NCI-H2029 (cell line): Measurements from ENCODE around the gene ACP3.
"Not testable (repeated sequence)": the region's sequence is repeated elsewhere in the genome, so short reads cannot be mapped to it uniquely, and the experiment has no call there.

Experiments used
- DNase-seq: peaks from one replicate; lab custom pipeline; 2025; lab: John Stamatoyannopoulos, UW

Gene ACP3, protein sequence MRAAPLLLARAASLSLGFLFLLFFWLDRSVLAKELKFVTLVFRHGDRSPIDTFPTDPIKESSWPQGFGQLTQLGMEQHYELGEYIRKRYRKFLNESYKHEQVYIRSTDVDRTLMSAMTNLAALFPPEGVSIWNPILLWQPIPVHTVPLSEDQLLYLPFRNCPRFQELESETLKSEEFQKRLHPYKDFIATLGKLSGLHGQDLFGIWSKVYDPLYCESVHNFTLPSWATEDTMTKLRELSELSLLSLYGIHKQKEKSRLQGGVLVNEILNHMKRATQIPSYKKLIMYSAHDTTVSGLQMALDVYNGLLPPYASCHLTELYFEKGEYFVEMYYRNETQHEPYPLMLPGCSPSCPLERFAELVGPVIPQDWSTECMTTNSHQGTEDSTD

GRCh38 chr3:132317229-132317948 is at the start of gene ACP3:
Gene ACP3 (plus strand): TSS chr3:132317407. CDS start chr3:132317457, 50 bp downstream.
- DNase-seq = peak; percentile 73

GRCh38 chr3:132268956-132269355 is 48.3 kb upstream of the ACP3 start:
- DNase-seq = no peak

- no peak for DNase-seq
Observed at GRCh38 chr3:132273036-132273435, 44.2 kb upstream of the ACP3 start.

GRCh38 chr3:132276228-132276906 is 40.8 kb upstream of the ACP3 start:
- no peak for DNase-seq

- no peak for DNase-seq
Observed at GRCh38 chr3:132279030-132279429, 38.2 kb upstream of the ACP3 start.

GRCh38 chr3:132283440-132283839 is 33.8 kb upstream of the ACP3 start:
- DNase-seq = peak; percentile 21

DNA sequence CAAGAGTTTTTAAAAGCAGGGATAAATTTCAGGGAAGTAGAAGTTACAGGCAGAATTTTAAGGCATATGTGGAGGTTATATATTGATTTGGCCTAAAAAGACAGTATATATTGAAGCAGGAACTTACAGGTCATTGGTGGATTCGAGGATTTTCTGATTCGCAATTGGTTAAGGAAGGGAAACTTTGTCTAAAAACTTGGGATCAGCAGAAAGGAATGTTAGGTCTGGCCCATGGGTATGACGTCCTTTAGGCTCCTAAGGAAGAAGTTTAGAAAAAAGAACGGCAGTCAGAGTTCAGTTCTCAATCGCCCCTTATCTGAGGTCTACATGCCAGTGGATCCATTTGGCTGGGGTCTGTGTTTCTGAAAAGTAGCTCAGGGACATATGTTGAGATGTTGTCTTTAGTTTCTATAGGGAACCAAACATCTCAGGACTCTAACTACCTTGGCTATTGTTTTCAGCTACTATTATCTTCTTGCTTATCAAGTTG is 33.2 kb upstream of the ACP3 start:
- no peak for DNase-seq

DNA sequence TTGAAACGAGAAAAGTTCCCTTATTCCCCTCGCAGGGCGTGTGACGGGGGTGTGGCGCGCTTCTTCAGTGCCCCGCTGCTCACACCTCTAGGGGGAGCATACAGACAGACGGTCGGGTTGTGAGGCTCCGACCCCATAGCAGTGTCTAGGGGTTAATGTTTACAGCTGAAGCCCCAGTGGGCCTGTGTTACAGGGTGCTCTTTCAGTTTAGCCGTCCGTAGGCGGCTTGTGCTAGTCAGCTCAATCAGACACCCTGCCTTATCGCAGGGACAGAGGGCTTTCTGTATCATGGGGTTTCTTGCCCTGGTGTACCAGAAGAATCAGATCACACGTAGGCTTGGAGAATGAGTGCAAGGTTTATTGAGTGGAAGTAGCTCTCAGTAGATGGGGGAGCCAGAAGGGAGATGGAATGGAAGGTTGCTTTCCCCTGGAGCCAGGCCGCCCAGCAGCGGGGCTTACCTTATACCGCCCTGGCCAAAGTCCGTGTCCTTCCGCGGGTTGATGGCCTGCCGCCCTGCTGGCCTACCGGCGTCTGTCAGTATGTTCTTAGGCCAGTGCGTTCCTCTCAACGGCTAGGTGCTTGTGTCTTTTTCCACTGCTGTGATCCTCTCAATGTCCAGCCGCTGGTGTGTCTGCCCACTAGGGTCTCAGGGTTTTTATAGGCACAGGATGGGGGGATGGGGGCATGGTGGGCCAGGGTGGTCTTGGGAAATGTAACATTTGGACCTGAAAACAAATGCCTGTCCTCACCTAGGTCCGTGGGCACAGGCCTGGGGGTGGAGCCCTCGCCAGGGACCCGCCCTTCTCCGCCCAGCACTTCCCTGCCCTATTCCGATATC is 32.2 kb upstream of the ACP3 start:
- DNase-seq = no peak

DNA sequence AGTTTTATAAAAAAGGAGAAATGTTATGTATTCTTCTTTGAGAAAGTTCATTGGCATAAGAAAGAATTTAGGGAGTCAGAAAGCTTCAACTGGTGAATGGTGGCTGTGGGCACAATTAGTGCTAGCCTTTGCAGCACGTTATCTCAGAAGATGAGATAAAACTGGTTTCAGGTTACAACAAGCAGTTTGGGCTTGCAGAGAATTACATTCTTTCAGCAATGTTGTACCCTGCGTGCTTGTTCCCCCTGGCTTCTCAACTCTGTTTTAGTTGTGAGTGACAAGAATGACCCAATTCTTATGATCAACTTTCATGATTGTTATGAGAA is 31.6 kb upstream of the ACP3 start:
- DNase-seq = no peak

GRCh38 chr3:132286035-132286434 is 31.2 kb upstream of the ACP3 start:
- DNase-seq = no peak

GRCh38 chr3:132288357-132288756 is 28.9 kb upstream of the ACP3 start:
- DNase-seq = no peak

- DNase-seq = no peak
Observed at GRCh38 chr3:132289316-132289715, 27.9 kb upstream of the ACP3 start.

DNA sequence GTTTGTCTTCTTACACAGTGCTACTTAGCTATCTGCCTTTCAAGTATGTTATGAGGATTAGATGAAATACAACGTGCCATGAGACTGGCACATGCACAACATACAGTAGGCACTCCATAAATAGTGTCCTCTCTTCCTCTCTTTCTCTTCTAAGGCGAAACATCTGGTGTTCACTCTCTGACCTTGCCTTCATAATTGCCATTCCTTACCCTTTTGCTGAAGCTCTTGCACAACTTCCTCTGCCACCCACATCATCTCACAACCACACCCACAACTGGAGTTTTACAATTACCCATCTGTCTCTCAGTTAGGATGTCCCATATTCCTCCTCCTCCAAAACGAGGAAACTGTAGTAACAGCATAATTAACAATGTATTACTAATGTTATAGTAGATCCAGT is 26.4 kb upstream of the ACP3 start:
- DNase-seq = no peak

GRCh38 chr3:132292042-132292441 is 25.2 kb upstream of the ACP3 start:
- DNase-seq = no peak

- DNase-seq = no peak
Observed at GRCh38 chr3:132293251-132293650, 24.0 kb upstream of the ACP3 start.

DNA sequence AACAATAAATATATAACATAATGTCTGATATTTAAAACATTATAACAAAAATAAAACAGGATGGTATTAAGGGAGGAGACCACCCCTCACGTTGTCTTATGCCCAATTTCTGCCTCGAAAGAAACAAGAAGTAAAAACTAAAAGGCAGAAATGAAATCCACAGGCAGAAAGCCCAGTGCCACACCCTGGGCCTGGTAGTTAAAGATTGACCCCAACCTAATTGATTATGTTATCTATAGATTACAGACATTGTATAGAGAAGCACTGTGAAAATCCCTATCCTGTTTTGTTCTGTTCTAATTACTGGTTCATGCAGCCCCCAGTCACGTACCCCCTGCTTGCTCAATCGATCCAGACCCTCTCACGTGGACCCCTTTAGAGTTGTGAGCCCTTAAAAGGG is 22.3 kb upstream of the ACP3 start:
- DNase-seq = no peak

DNA sequence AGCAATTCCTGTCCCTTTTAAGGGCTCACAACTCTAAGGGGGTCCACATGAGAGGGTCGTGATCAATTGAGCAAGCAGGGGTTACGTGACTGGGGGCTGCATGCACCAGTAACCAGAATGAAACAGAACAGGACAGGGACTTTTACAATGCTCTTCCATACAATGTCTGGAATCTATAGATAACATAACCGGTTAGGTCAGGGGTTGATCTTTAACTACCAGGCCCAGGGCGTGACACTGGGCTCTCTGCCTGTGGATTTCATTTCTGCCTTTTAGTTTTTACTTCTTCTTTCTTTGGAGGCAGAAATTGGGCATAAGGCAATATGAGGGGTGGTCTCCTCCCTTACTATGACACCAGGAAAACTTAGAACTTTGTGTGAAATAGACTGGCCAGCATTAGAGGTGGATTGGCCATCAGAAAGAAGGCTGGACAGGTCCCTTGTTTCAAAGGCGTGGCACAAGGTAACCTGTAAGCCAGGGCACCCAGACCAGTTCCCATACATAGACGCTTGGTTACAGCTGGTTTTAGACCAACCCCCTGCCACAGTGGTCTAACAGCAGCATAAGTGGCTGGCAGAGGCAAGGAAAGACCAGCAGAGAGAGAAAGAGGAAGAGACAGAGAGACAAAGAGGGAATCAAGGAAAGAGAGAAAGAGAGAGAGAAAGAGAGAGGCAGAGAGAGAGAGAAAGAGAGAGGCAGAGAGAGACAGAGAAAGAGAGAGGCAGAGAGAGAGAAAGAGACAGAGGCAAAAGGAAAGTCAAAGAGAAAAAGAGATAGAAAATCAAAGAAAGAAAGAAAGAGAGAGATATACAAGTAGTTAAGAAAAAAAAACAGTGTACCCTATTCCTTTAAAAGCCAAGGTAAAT is 13.6 kb upstream of the ACP3 start:
- not testable (repeated sequence) for DNase-seq

DNA sequence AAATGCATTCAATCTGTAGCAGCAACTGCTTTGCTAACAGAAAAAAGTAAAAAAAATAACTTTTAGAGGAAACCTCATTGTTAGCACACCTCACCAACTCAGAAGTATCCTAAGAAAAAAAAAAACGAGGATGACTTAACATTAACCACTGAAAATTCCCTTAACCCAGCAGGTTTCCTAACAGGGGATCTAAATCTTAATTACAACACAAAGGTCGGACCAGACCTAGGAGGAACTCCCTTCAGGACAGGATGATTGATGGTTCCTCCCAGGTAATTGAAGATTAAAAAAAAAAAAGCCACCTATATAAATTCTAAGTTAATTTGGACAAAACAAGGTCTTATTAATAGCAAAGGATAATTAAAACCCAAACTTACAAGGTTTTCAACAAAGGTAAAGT is 12.9 kb upstream of the ACP3 start:
- not testable (repeated sequence) for DNase-seq

- DNase-seq = not testable (repeated sequence)
Observed at GRCh38 chr3:132310057-132310456, 7.2 kb upstream of the ACP3 start.

DNA sequence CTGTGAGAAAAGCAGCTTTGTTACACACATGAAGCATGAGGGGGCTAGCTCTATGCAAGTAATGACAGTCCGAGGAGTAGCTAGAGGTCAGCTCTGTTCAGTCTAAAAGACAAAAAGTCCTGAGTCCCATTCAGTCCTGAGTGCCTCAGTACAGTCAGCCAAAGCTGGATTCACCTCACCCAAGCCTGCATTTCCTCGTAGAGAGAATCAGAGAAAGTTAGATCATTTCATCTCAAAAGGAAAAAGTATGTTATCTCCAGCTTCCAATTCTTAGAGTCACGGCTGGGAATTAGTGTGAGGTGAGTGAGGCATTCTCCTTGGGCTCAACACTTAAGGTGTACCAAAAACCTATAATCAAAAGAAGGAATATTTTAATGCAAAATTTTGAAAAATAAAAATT is 5.9 kb upstream of the ACP3 start:
- DNase-seq = no peak

GRCh38 chr3:132311841-132312240 is 5.4 kb upstream of the ACP3 start:
- no peak for DNase-seq
